ENCODE data around the gene GAPVD1.
"Not testable (repeated sequence)": the region's sequence is repeated elsewhere in the genome, so short reads cannot be mapped to it uniquely, and the experiment has no call there.

Gene GAPVD1, protein sequence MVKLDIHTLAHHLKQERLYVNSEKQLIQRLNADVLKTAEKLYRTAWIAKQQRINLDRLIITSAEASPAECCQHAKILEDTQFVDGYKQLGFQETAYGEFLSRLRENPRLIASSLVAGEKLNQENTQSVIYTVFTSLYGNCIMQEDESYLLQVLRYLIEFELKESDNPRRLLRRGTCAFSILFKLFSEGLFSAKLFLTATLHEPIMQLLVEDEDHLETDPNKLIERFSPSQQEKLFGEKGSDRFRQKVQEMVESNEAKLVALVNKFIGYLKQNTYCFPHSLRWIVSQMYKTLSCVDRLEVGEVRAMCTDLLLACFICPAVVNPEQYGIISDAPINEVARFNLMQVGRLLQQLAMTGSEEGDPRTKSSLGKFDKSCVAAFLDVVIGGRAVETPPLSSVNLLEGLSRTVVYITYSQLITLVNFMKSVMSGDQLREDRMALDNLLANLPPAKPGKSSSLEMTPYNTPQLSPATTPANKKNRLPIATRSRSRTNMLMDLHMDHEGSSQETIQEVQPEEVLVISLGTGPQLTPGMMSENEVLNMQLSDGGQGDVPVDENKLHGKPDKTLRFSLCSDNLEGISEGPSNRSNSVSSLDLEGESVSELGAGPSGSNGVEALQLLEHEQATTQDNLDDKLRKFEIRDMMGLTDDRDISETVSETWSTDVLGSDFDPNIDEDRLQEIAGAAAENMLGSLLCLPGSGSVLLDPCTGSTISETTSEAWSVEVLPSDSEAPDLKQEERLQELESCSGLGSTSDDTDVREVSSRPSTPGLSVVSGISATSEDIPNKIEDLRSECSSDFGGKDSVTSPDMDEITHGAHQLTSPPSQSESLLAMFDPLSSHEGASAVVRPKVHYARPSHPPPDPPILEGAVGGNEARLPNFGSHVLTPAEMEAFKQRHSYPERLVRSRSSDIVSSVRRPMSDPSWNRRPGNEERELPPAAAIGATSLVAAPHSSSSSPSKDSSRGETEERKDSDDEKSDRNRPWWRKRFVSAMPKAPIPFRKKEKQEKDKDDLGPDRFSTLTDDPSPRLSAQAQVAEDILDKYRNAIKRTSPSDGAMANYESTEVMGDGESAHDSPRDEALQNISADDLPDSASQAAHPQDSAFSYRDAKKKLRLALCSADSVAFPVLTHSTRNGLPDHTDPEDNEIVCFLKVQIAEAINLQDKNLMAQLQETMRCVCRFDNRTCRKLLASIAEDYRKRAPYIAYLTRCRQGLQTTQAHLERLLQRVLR (N-terminal part only)

DNA sequence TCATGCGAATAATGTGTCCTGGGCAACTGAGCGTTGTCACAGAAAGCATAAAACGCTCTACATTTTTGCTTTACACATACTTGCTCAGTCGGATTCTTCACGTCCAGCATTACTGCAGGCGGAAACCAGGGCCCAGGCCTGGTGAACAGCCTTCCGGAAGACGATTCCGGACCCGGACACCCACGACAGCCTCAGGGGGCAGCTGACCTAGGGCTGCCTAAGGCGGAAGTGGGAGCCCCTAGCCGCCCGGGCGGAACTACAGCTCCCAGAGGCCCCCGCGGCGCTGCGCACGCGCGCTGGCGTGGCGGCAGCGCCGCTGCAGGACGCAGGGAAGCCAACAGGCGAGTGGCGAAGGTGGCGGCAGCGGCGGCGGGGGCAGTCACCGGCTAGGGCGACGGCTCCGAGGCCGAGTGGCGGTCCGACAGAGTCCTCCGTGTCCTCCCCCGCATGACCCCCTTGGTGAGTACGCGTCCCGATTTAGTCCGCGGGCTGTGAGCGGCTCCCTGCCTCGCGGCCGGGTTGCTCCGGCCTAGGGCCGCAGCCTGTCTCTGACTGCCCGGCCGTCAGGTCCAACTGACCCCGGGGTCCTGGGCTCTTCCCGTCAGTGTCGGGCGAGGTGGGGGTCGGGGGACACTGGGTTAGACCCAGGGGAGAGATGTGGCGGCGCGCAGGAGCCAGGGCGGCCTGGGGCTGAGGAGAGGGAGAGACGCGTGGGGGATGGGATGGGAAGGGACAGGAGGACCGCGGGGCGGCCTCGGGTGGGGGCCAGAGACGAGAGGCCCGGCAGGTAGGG is at the start of gene GAPVD1:
GAPVD1 (plus strand) TSS at position 326 of the 793 bp plus-strand sequence. CDS start 37,096 bp downstream, outside the sequence.
- CTCF ChIA-PET = interaction anchor here (0.8 to 1.5 kb wide), 2 partner anchors 17 to 33 kb away, joined by 3 to 12 read pairs; no protein-coding TSS in a partner anchor
- TF ChIP-seq, protein P1, sequence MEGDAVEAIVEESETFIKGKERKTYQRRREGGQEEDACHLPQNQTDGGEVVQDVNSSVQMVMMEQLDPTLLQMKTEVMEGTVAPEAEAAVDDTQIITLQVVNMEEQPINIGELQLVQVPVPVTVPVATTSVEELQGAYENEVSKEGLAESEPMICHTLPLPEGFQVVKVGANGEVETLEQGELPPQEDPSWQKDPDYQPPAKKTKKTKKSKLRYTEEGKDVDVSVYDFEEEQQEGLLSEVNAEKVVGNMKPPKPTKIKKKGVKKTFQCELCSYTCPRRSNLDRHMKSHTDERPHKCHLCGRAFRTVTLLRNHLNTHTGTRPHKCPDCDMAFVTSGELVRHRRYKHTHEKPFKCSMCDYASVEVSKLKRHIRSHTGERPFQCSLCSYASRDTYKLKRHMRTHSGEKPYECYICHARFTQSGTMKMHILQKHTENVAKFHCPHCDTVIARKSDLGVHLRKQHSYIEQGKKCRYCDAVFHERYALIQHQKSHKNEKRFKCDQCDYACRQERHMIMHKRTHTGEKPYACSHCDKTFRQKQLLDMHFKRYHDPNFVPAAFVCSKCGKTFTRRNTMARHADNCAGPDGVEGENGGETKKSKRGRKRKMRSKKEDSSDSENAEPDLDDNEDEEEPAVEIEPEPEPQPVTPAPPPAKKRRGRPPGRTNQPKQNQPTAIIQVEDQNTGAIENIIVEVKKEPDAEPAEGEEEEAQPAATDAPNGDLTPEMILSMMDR (IDR thresholded peaks at IDR 0.05; ENCODE audit: insufficient read depth, low read length, missing control alignments) = peak; percentile 30
- H3K4me3 ChIP-seq (ENCODE audit: low read depth, low read length) = peak within 1 kb of the TSS; percentile 92
- DNase-seq (ENCODE audit: low read depth, low spot score) = no peak
- POLR2A ChIA-PET = interaction anchor here (0.6 to 3.1 kb wide), 6 partner anchors 11 to 39 kb away, joined by 3 to 24 read pairs (median 5); partner anchors contain the start of gene HSPA5

DNA sequence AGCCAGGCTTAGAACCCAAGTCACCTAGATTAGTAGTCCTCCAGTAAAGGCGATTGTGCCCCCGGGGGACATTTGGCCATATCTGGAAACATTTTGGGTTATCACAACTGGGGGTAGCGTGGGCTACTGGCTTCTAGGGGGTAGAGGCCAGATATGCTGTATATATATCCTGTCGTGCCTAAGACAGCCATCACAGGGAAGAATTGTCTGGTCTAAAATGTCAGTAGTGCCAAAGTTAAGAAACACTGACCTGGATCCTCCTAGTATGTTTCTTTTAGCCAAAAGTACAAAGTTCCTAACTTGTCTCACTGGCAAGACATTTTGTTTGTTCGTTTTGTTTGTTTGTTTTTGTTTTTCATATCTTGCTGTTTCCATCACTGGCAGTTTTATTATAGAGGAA is 47.4 kb upstream of the GAPVD1 start:
- no peak overlapping the region for H3K4me3 ChIP-seq (ENCODE audit: low read depth, low read length)
- ChIA-PET CTCF (no interaction called here), POLR2A (no interaction called here)
- no peak for DNase-seq (ENCODE audit: low read depth, low spot score)
- TF ChIP-seq, protein P1 (IDR thresholded peaks at IDR 0.05; ENCODE audit: insufficient read depth, low read length, missing control alignments) = no peak

DNA sequence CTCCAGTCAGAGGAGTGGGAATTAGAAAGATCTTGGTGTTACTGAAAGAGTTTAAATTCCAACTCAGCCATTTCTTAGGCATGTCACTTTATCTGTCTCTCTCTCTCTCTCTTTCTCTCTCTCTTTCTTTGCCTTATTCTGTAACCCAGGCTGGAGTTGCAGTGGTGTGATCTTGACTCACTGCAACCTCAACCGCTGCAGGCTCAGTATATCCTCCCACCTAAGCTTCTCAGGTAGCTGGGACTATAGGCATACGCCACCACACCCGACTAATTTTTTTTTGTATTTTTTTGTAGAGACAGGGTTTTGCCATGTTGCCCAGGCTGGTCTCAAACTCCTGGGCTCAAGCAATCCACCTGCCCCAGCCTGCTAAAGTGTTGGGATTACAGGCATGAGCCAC is 43.0 kb upstream of the GAPVD1 start:
- ChIA-PET POLR2A (interaction anchor here (0.7 kb wide), 1 partner anchor 9 kb away, joined by 3 read pairs; no protein-coding TSS in a partner anchor), CTCF (no interaction called here)
- no peak for DNase-seq (ENCODE audit: low read depth, low spot score)
- no peak overlapping the region for H3K4me3 ChIP-seq (ENCODE audit: low read depth, low read length)
- TF ChIP-seq, protein P1 (IDR thresholded peaks at IDR 0.05; ENCODE audit: insufficient read depth, low read length, missing control alignments) = no peak

DNA sequence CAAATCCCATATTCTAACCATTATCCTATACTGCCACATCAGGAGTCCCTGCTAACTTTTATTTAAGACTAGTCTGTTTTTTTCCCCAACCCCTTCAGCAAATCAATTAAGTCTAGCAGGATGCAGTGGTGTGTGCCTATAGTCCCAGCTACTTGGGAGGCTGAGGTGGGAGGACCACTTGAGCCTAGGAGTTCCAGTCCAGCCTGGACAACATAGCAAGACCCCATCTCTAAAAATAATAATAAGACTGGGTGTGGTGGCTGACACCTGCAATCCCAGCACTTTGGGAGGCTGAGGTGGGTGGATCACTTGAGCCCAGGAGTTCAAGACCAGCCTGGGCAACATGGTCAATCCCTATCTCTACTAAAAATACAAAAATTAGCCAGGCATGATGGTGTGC is 36.8 kb upstream of the GAPVD1 start:
- DNase-seq (ENCODE audit: low read depth, low spot score); H3K4me3 ChIP-seq (ENCODE audit: low read depth, low read length); CTCF ChIA-PET: not testable (repeated sequence)
- POLR2A ChIA-PET = interaction anchor here (1.0 kb wide), 1 partner anchor 18 kb away, joined by 5 read pairs; no protein-coding TSS in a partner anchor

DNA sequence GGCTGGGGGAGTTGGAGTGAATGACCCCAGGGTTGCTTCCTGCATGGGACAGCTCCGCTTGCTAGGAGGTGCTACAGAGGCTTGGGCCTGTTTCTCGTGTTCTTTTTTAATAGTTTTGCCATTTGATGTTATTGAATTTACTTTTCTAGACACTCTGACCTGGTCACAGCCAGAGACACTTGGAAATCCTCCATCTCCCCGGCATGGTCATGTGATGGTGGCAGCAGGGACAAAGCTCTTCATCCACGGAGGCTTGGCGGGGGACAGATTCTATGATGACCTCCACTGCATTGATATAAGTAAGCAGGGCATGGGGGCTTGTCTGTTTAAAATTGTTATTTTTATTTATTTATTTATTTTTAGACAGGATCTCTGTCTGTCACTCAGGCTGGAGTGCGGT is 33.9 kb upstream of the GAPVD1 start:
- H3K4me3 ChIP-seq (ENCODE audit: low read depth, low read length) = no peak overlapping the region
- POLR2A ChIA-PET = interaction anchor here (0.7 to 1.1 kb wide), 2 partner anchors 16 to 32 kb away, joined by 4 read pairs; no protein-coding TSS in a partner anchor
- TF ChIP-seq, protein P1 (IDR thresholded peaks at IDR 0.05; ENCODE audit: insufficient read depth, low read length, missing control alignments) = no peak
- CTCF ChIA-PET = no interaction called here
- DNase-seq (ENCODE audit: low read depth, low spot score) = no peak

All from AG04449 (cell line).